ENCODE data around the gene ZNF827.

The ZNF827 gene

DNA sequence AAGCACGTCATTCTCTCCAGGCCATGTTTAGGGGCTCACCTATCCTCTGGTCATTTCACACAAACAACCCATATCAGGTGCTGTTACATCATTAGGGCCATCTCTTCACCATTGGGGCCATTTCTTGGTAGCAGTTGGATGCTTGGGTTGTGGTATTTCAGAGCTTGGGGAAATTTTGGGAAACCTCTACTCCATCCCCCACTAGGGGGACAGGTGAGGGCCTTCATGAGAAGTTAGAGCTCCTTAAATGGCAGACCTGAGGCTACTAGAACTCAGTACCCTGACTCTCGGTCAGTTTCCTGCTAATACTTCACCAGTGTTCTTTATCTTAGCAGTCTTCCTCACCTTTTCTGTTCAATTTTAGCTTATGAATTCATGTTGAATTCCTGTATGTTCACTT lies 50.2 kb downstream of the ZNF827 start:
- no peak for FAIRE-seq
- DNase-seq (ENCODE audit: low spot score): no peak

- DNase-seq (ENCODE audit: low spot score): no peak
- no peak for FAIRE-seq
These were observed 51.2 kb downstream of the ZNF827 start for GRCh38 chr4:145887241-145887991.

- no peak for DNase-seq (ENCODE audit: low spot score)
- FAIRE-seq: no peak
These were observed 51.8 kb downstream of the ZNF827 start for GRCh38 chr4:145886871-145887240.

DNA sequence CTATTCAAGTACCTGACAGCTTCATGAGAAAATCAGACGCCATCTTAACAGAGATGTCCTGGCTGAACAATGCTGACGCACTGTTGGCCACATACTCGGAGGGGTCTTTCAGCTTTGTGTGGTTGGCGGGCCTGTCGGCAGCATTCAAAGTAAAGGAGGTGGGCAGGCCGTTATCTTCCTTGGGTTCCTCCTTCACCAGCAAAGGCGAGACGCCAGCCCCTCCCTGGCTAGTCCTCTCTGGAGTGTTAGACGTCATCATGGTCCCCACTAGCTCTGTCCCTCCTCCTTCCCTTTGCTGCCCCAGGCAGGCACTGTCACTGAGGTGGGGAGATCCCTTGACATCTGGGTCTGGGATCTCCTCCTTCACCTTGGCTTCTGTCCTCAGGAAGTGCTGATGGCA lies 53.0 kb downstream of the ZNF827 start:
- DNase-seq (ENCODE audit: low spot score) (no peak), FAIRE-seq (no peak)

DNA sequence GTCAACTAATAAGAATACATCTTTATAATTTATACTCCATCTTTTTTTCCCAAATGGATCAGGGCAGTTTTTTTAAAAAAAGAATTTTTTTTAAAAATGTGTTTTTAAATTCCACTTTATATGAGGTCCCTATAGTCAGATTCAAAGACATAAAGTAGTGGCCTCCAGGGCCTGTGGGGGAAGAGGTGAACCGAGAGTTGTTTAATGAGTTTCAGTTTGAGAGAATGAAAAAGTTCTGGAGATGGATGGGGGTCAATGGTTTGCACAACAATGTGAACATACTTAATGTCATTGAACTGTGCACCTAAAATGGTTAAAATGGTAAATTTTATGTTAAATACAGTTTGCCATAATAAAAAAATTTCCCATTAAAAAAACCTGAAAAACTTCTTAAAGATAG lies 53.8 kb downstream of the ZNF827 start:
- FAIRE-seq (no peak), DNase-seq (ENCODE audit: low spot score) (no peak)

DNA sequence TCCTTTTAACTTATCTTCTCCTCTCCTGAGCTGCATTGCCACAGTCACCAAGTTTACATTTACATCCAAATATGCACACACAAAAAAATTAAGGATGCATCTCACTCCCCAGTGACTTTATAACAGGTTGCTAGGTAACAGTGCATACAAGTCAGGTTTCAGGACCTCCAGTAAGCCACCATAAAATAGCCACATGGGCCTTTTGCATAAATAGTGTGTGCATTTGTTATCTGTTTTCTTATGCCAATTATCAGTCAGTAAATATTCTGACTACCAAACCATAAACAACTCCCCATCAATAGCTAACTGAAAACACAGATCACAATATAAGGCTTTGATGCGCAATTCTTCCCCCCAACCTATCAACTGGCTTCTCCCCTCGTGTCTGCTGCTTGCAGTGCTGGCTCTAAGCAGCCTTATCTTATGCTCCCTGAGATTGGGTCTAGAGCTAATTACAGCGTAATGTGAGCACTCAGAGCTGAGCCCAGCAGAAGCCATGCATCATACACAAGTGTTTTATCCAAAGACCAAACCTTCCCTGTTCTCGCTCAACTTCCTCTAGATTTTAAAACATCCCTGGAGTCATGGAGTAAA lies 55.4 kb downstream of the ZNF827 start:
- DNase-seq (ENCODE audit: low spot score) (no peak), FAIRE-seq (no peak)

GRCh38 chr4:145882604-145883003 lies 56.0 kb downstream of the ZNF827 start:
- FAIRE-seq (no peak), DNase-seq (ENCODE audit: low spot score) (no peak)

DNA sequence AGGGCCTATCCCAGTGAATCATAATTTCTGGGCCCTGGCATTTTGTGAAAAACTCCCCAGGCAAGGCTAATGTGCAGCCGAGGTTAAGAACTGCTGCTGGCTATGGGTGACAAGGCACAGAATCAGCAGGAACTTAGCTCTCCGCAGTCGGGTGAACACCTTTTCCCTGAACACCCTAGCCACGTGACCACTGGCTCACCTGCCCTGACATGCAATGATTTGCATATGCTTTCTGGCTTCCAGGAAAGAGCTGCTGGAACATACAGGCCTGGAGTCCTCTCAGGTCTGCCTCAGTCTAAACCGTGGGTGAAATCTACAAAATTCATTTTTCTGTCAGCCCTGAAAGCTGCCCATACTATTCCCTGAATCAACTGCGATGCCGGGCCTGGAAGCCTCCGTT lies 56.6 kb downstream of the ZNF827 start:
- no peak for FAIRE-seq

GRCh38 chr4:145881576-145881975 lies 57.0 kb downstream of the ZNF827 start:
- DNase-seq (ENCODE audit: low spot score): no peak
- no peak for FAIRE-seq

More for the DNA sequence above, 56.6 kb downstream of the ZNF827 start:
- no peak for DNase-seq (ENCODE audit: low spot score)

- DNase-seq (ENCODE audit: low spot score) (no peak), FAIRE-seq (no peak)
These were observed 58.2 kb downstream of the ZNF827 start for GRCh38 chr4:145880355-145880960.

DNA sequence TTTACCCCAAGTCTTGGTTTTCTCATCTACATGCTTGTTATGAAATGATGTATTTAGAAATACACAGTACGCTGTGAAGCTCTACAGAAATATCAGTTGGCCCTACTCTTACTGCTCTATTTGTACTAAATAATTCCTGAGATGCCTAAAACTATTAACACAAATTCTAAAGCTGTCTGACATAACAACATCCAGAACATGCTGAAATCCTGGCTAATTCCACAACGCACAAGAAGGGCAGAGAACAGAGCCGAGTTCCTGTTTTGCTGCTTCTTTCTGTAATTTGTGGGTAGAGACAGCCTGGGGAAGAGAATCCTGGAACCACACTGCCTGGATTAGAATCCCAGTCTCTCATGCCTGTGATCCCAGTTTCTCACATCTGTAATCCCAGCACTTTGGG lies 59.0 kb downstream of the ZNF827 start:
- DNase-seq (ENCODE audit: low spot score) (no peak), FAIRE-seq (no peak)

DNA sequence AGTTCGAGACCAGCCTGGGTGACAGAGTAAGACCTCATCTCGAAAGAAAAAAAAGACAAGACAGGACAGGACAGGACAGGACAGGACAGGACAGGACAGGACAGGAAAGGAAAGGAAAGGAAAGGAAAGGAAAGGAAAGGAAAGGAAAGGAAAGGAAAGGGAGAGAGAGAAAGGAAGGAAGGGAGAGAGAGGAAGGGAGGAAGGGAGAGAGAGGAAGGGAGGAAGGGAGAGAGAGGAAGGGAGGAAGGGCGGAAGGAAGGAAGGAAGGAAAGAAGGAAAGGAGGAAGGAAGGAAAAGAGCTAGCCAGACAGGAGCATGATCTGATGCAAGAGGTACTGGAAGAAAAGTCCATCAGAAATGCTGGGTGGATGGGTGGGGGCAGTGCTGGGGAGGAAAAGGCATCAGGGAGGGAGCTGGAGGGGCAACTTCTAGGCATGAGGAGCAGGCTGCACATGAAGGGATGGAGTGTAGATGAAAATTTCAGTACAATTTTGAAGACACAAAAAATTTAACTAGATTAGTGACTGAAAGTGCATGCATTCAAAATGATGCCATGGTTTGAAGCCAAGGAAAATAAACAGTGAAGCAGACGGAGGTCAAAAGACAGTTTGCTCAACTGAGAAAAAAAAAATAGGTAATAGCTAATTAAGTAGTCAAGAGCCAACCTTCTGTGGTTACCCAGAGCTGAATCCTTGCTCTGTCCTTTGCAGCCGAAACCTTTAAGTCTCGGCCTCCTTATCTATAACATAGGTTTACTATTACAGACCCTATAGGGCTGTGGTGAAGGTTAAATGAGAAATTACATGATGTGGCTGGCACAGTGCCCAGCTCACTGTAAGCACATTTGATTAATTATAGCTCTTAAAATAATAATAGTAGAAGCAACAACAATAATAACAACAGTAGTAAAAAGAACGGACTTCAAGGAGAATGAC lies 59.9 kb downstream of the ZNF827 start:
- FAIRE-seq: no peak
- DNase-seq (ENCODE audit: low spot score): no peak

GRCh38 chr4:145876531-145877180 lies 62.0 kb downstream of the ZNF827 start:
- no peak for DNase-seq (ENCODE audit: low spot score)
- FAIRE-seq: no peak

- FAIRE-seq: no peak
- DNase-seq (ENCODE audit: low spot score): no peak
These were observed 64.7 kb downstream of the ZNF827 start for GRCh38 chr4:145873901-145874300.

DNA sequence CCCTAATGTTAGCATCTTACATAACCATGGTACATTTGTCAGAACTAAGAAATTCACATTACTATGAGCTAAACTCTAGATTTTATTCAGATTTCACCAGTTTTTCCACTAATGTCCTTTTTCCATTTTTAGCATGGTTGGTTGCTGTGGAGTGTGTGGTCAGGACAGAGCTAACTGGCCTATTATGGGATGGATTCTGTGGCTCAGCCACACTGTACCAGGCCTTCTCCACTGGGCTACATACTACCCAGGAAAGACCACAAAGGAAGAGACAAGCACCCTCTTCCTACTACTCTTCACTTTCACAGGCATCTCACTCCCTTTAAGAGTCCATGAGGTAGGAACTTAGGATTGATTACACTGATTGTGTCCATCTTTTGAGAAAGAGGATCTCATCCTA lies 67.4 kb downstream of the ZNF827 start:
- DNase-seq (ENCODE audit: low spot score) (no peak), FAIRE-seq (no peak)

GRCh38 chr4:145870155-145871020 lies 68.2 kb downstream of the ZNF827 start:
- no peak for DNase-seq (ENCODE audit: low spot score)
- no peak for FAIRE-seq

DNA sequence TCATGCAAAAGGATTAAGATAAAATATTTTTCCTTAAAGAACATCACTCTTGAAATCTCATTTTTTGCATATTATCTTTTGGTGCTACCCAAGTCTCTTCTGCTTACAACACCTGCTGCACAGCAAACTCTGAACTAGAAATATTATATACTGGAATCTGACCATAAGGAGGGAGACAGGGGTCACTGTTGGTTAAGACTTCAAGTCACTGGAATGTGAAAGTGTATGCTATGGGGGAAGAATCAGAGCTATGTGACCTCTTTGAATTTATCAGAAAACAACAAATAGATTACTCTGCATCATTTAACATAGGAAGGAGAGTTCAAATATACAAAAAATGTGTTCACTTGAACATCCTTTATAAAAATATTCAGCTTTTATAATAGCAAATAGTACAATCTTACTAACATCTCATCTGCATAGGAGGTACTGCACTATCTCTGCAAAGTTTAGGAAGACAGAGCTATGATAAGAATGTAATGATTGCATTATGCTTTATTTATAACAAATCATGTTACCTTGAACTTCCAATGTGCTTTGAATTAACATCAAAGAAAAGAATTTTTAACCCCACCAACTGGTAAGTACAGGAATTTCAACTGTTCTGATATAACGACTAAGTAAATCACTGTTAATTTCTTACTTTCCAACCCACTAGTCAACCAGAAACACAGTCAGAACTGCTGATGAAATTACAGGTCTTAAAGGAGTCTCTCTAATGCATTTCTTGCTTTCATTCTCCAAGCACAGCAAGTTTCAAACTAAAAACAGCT lies 69.8 kb downstream of the ZNF827 start:
- FAIRE-seq: no peak
- DNase-seq (ENCODE audit: low spot score): no peak

GRCh38 chr4:145867406-145867805 lies 71.2 kb downstream of the ZNF827 start:
- DNase-seq (ENCODE audit: low spot score) (no peak), FAIRE-seq (no peak)

DNA sequence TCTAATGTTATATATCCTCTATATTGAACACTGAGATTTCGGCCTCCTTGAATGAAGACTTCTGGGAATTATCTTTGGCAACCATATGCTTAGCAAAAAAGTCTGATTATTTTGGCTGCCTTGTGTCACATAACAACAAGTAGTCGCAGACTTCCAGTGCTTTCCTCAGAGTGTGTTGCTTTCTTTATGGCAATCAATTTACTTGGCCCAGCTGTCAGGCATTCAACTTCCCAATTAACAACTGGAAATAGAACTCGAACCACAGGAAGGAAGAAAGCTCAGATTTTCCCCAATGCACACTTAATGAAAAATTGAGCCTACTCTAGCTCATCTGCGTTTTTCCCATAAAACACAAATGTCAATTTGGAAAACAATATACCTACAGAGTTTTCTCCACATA lies 71.6 kb downstream of the ZNF827 start:
- no peak for FAIRE-seq
- no peak for DNase-seq (ENCODE audit: low spot score)

Data from urothelium cell line (cell line).